Camera-type eye (tissue), 1 donor: ENCODE measurements around the gene MBTD1. TPM values are rescaled to one million over a fixed set of nuclear protein-coding genes. Genes with fewer than 3 reads are reported as not detected.

Experiments
- total RNA-seq: library from RNA; depleted of rRNA; stranded (reverse); fragments of >200 nt; gene quantifications from one replicate; pipeline ENCODE4 v1.2.3, GENCODE V29; 2014

Gene MBTD1
- 78.7 TPM for total RNA-seq

DNA sequence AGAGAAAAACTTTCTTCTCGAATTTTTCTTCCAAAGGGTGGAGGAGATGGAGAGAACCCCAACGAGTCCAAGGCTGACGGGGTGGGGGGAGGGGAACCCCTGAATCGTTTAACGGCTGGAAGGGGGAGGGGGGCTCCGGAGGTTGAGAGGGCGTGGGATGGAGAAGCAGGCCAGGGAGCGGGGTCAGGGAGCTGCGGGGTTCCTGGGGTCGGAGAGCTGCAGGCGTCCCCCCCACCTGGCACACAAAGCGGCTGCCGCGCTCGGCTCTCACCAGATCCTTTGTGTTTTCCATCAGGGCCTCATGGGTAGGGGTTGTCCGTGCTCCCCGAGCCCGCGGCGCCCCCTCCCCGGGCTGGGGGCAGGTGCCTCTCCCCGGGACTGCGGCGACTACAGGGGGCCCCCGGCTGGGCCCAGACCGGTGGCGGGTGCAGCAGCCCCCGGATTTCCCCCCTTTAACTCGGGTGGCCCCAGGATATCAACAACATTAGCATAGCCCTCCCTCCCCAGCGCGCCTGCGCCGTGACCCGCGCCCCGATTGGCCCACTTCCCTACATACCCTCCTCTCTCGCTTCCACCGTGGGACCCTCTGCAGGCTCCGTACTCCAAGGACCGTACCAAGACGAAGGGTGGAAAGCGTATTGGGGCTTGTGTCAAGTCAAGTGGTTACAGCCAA is at the start of gene MBTD1:
TSS of gene MBTD1 (minus strand) at position 486 of the 673 bp plus-strand sequence. CDS start 34,888 bp downstream, outside the sequence.

GRCh38 chr17:51260237-51261023 is 581 bp upstream of the MBTD1 start, which contains the start of gene UTP18:
UTP18 (plus strand) TSS chr17:51260546; CDS start chr17:51260585, 39 bp downstream.

GRCh38 chr17:51166198-51166986 is 93.5 kb downstream of the MBTD1 start, which contains the start of gene NME2:
NME2 (plus strand) TSS chr17:51166411; CDS start chr17:51166831, 420 bp downstream.

DNA sequence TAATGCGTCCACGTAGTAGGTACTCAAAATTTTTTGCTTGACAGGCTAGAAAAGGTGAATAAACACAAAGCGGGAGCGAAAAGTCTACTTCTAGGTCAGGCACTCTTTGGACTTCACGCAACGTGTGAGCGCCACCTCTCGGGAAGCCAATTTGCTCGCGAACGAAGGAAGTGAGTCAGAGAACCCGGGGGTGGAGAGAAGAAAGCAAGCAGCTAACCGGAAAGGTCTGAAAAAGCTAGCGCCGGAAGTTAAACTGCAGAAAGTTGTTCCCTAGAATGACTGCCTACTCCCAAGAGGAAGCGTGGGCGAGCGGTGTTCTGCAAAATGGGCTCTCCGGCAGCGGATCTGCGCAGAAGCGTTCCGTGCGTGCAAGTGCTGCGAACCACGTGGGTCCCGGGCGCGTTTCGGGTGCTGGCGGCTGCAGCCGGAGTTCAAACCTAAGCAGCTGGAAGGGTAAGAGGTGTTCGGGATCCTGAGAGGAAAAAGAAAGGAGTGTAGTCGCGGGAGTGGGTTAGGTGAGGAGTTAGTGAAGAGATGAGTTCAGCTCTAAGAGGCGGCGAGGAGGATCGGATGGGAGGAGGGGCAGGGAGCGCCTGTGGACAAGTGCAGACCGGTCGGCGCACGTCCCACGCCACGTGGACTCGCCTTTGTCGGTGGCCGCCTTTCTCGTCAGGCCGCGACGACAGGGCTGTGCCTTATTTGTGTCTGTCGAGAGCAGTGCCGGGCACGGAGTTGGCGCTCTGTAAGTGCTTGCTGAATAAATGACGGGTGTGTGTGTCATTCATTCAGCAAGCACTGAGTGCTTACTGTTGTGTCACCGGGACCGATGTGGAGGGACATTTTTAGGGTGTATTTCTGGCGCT is 106.4 kb downstream of the MBTD1 start, which contains the start of gene NME1:
TSS of gene NME1 (plus strand) at position 350 of the 863 bp plus-strand sequence. CDS start 2,096 bp downstream, outside the sequence.

Other genes starting within 250 kb of the MBTD1 start
- 219 TPM for gene SPAG9, start 139.2 kb downstream of the MBTD1 start, total RNA-seq
- 40.1 TPM for gene NME1, start 106.5 kb downstream of the MBTD1 start, total RNA-seq
- gene NME2, start 93.6 kb downstream of the MBTD1 start, total RNA-seq = 120 TPM
- gene UTP18, start 497 bp upstream of the MBTD1 start, total RNA-seq = 48.5 TPM